ENCODE data around the gene LRP3. TPM values are rescaled to one million over a fixed set of nuclear protein-coding genes. Genes with fewer than 3 reads are reported as not detected.
"Not testable (repeated sequence)": the region's sequence is repeated elsewhere in the genome, so short reads cannot be mapped to it uniquely, and the experiment has no call there.

The LRP3 gene
- total and polyA plus RNA-seq, 2 donors (not counting 1 experiment from before 2014, with no cell fraction given) = 0.10 TPM; not detected in 1

DNA sequence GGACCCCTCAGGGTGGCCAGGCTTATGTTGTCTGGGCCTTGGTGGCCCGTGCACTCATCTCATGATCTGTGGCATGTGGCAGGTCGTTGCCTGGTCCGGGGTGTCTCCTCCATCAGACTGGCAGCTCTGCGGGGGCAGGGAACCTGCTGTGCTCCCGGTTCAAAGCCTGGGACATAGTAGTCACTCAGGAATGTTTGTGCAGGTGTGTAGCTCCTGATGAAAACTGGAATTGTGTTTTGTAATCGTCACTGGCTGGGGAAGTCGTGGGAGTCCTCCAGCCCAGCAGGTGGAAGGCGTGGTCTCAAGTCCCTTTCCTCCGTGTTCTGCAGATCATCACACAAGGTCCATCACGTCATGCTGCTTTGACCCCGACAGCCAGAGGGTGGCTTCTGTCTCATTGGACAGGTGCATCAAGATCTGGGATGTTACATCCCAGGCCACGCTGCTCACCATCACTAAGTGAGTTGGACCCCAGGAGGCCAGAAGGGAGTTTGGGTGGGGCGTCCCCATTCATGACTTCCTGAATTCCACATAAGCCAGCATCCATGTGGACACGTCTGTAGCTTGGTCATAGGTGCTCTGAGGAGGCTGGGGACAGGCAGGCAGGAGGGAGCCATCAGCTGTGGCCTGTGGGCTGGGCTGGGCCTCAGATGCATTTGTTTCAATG is 43.1 kb upstream of the LRP3 start:
- intact Hi-C loops (cut with micrococcal nuclease) = no loop called here
- no peak overlapping the region for H3K27ac Mint-ChIP-seq
- no peak overlapping the region for H3K27ac ChIP-seq (ENCODE audit: low read length in 2 of 2)
- peaks cover 4% of the 10 kb centered on the region for H3K27me3 Mint-ChIP-seq
- no peaks in the 10 kb centered on the region for H3K36me3 ChIP-seq (replicated peaks in 1 of 2; ENCODE audit: control extremely low read depth in 1 of 2, control insufficient read depth in 1 of 2, extremely low read depth in 1 of 2, insufficient read depth in 2 of 2, low read length in 1 of 2)
- DNase-seq (no peak), ATAC-seq (ENCODE audit: low read depth) (no peak)
- no peak overlapping the region for H3K4me2 ChIP-seq (replicated peaks; ENCODE audit: low read depth, low read length, poor library complexity, severe bottlenecking)
- no peak overlapping the region for H3K9ac ChIP-seq (ENCODE audit: low read length)
- H3K4me1 Mint-ChIP-seq = no peaks in the 10 kb centered on the region
- peaks cover 0 to 2% (median 0%) of the 10 kb centered on the region in 4 experiments for H3K27me3 ChIP-seq (replicated peaks in 1 of 4; ENCODE audit: control extremely low read depth in 1 of 4, control insufficient read depth in 3 of 4, insufficient read depth in 4 of 4, low read length in 3 of 4)
- no peak overlapping the region for H3K4me3 Mint-ChIP-seq
- POLR2A ChIA-PET = no interaction called here
- TF ChIP-seq EZH2 (IDR thresholded peaks at IDR 0.05; ENCODE audit: borderline replicate concordance, insufficient read depth, low read depth, low read length, poor library complexity, severe bottlenecking) = no peak
- TF ChIP-seq CTCF (IDR thresholded peaks at IDR 0.05) = no peak
- H4K20me1 ChIP-seq (ENCODE audit: control insufficient read depth, insufficient read depth, low read length, poor library complexity, severe bottlenecking) = no peaks in the 10 kb centered on the region
- H3K4me3 ChIP-seq (ENCODE audit: control extremely low read depth in 1 of 5, extremely low read depth in 1 of 5, insufficient read depth in 1 of 5, low read depth in 2 of 5, low read length in 4 of 5) = no peak overlapping the region
- no peak overlapping the region for H2AFZ ChIP-seq (ENCODE audit: insufficient read depth, low read depth, low read length, poor library complexity, severe bottlenecking)
- CTCF ChIA-PET = interaction anchor here (1.3 kb wide), 1 partner anchor 10 kb away, joined by 3 read pairs; no protein-coding TSS in a partner anchor
- H3K9me3 ChIP-seq (ENCODE audit: control extremely low read depth in 1 of 3, control insufficient read depth in 2 of 3, insufficient read depth in 1 of 3, low read length in 2 of 3) = peaks cover 0 to 4% (median 1%) of the 10 kb centered on the region in 3 donors
- no peaks in the 10 kb centered on the region for H3K79me2 ChIP-seq (ENCODE audit: control insufficient read depth, insufficient read depth, low read length)
- WGBS (ENCODE audit: insufficient coverage) = 89% methylated on average over 10 of the region's 14 CpGs
- no peaks in the 10 kb centered on the region for H3K4me1 ChIP-seq (ENCODE audit: control insufficient read depth in 2 of 2, insufficient read depth in 2 of 2, low read length in 2 of 2)
- H3K9me3 Mint-ChIP-seq (ENCODE audit: insufficient read depth) = no peaks in the 10 kb centered on the region

DNA sequence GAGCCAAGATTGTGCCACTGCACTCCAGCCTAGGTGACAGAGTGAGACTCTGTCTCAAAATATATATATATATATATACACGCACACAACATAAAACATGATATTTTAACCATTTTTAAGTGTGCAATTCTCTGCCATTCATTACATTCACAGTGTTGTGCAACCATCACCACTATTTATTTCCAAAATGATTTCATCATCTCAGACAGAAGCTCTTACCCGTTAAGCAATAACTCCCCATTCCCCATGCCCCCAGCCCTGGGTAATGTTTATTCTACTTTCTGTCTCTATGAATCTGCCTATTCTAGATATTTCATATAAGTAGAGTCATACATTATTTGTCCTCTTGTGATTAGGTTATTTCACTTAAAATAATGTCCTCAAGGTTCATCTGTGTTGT is 42.0 kb upstream of the LRP3 start:
- ChIA-PET CTCF (interaction anchor here (1.1 to 1.3 kb wide), 2 partner anchors 9 to 31 kb away, joined by 3 read pairs; no protein-coding TSS in a partner anchor), POLR2A (no interaction called here)
- no peaks in the 10 kb centered on the region for H3K9me3 Mint-ChIP-seq (ENCODE audit: insufficient read depth)
- H3K27ac ChIP-seq (ENCODE audit: low read length in 2 of 2) = no peak overlapping the region
- no peak overlapping the region for H3K4me2 ChIP-seq (replicated peaks; ENCODE audit: low read depth, low read length, poor library complexity, severe bottlenecking)
- H3K27me3 Mint-ChIP-seq = peaks cover 4% of the 10 kb centered on the region
- H3K4me3 ChIP-seq (ENCODE audit: control extremely low read depth in 1 of 5, extremely low read depth in 1 of 5, insufficient read depth in 1 of 5, low read depth in 2 of 5, low read length in 4 of 5) = no peak overlapping the region
- H3K27me3 ChIP-seq (replicated peaks in 1 of 4; ENCODE audit: control extremely low read depth in 1 of 4, control insufficient read depth in 3 of 4, insufficient read depth in 4 of 4, low read length in 3 of 4) = peaks cover 0 to 2% (median 0%) of the 10 kb centered on the region in 4 experiments
- DNase-seq (no peak), ATAC-seq (ENCODE audit: low read depth) (no peak)
- H3K79me2 ChIP-seq (ENCODE audit: control insufficient read depth, insufficient read depth, low read length) = no peaks in the 10 kb centered on the region
- H2AFZ ChIP-seq (ENCODE audit: insufficient read depth, low read depth, low read length, poor library complexity, severe bottlenecking) = no peak overlapping the region
- H3K4me3 Mint-ChIP-seq = no peak overlapping the region
- WGBS (ENCODE audit: insufficient coverage) = no CpG with 5 or more reads among the region's 2 CpGs
- no peaks in the 10 kb centered on the region for H4K20me1 ChIP-seq (ENCODE audit: control insufficient read depth, insufficient read depth, low read length, poor library complexity, severe bottlenecking)
- H3K9ac ChIP-seq (ENCODE audit: low read length) = no peak overlapping the region
- no peaks in the 10 kb centered on the region for H3K4me1 Mint-ChIP-seq
- H3K4me1 ChIP-seq (ENCODE audit: control insufficient read depth in 2 of 2, insufficient read depth in 2 of 2, low read length in 2 of 2) = no peaks in the 10 kb centered on the region
- H3K9me3 ChIP-seq (ENCODE audit: control extremely low read depth in 1 of 3, control insufficient read depth in 2 of 3, insufficient read depth in 1 of 3, low read length in 2 of 3) = peaks cover 0 to 1% (median 0%) of the 10 kb centered on the region in 3 donors
- H3K36me3 ChIP-seq (replicated peaks in 1 of 2; ENCODE audit: control extremely low read depth in 1 of 2, control insufficient read depth in 1 of 2, extremely low read depth in 1 of 2, insufficient read depth in 2 of 2, low read length in 1 of 2) = no peaks in the 10 kb centered on the region
- no peak overlapping the region for H3K27ac Mint-ChIP-seq
- intact Hi-C loops (cut with micrococcal nuclease) = no loop called here
- TF ChIP-seq EZH2 (IDR thresholded peaks at IDR 0.05; ENCODE audit: borderline replicate concordance, insufficient read depth, low read depth, low read length, poor library complexity, severe bottlenecking) = no peak

GRCh38 chr19:33152625-33153024 is 41.5 kb upstream of the LRP3 start:
- H3K9ac ChIP-seq (ENCODE audit: low read length); H3K79me2 ChIP-seq (ENCODE audit: control insufficient read depth, insufficient read depth, low read length); H3K4me2 ChIP-seq (replicated peaks; ENCODE audit: low read depth, low read length, poor library complexity, severe bottlenecking); POLR2A ChIA-PET; DNase-seq; H3K4me1 ChIP-seq (ENCODE audit: control insufficient read depth in 2 of 2, insufficient read depth in 2 of 2, low read length in 2 of 2); H4K20me1 ChIP-seq (ENCODE audit: control insufficient read depth, insufficient read depth, low read length, poor library complexity, severe bottlenecking); ATAC-seq (ENCODE audit: low read depth); H3K4me1 Mint-ChIP-seq; H3K27ac Mint-ChIP-seq; intact Hi-C loops (cut with micrococcal nuclease); H3K9me3 Mint-ChIP-seq (ENCODE audit: insufficient read depth); H3K9me3 ChIP-seq (ENCODE audit: control extremely low read depth in 1 of 3, control insufficient read depth in 2 of 3, insufficient read depth in 1 of 3, low read length in 2 of 3); H3K27me3 Mint-ChIP-seq; H3K36me3 ChIP-seq (replicated peaks in 1 of 2; ENCODE audit: control extremely low read depth in 1 of 2, control insufficient read depth in 1 of 2, extremely low read depth in 1 of 2, insufficient read depth in 2 of 2, low read length in 1 of 2); H3K27me3 ChIP-seq (replicated peaks in 1 of 4; ENCODE audit: control extremely low read depth in 1 of 4, control insufficient read depth in 3 of 4, insufficient read depth in 4 of 4, low read length in 3 of 4); H3K4me3 Mint-ChIP-seq; H3K4me3 ChIP-seq (ENCODE audit: control extremely low read depth in 1 of 5, extremely low read depth in 1 of 5, insufficient read depth in 1 of 5, low read depth in 2 of 5, low read length in 4 of 5); H3K27ac ChIP-seq (ENCODE audit: low read length in 2 of 2); H2AFZ ChIP-seq (ENCODE audit: insufficient read depth, low read depth, low read length, poor library complexity, severe bottlenecking): not testable (repeated sequence)
- 86% methylated on average over 2 of the region's 4 CpGs for WGBS (ENCODE audit: insufficient coverage)
- CTCF ChIA-PET = interaction anchor here (0.8 to 1.1 kb wide), 2 partner anchors 30 to 32 kb away, joined by 3 read pairs; no protein-coding TSS in a partner anchor

Measured in B cell (primary cell).